ENCODE results near the gene USP15.

The USP15 gene

DNA sequence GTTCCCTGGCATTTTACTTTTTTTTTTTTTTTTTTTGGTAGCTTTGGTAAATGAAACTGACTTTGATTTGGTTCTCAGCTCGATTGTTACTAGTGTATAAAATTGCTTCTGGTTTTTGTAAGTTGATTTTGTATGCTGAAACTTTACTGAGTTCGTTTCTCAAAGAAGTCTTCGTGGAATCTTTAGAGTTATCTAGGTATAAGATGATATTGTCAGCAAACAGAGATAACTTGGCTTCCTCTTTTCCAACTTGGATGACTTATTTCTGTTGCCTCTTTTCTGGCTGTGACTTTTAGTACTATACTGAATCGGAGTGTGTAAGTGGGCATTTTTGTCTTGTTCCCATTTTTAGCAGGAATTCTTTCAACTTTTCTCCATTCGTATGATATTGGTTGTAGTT, 28.1 kb downstream of the USP15 start:
- DNase-seq (no peak), ATAC-seq (no peak)
- Mint-ChIP-seq H3K27me3 (no peaks in the 10 kb centered on the region), H3K9me3 (no peaks in the 10 kb centered on the region), H3K4me3 (peak overlapping the region in 1 of 2 donors; percentile 22), H3K27ac (peak overlapping the region in 1 of 2 donors; percentile 21), H3K4me1 (peaks cover 88% of the 10 kb centered on the region)

DNA sequence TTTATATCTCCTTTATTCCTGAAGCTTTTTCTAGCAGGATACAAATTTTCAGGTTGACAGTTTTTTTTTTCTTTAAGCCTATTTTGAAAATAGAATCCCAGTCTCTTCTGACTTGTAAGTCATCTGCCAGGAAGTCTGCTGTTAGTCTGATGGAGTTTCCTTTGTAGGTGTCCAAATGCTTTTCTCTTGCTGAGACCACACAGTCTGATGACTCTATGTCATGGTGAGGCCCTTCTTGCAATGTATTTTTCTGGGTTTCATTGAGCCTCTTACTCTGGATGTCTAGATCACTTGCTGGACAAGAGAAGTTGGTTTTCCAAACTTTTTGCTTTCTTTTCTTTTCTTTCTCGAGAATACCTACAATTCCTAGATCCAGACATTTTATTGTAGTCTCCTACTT, 30.6 kb downstream of the USP15 start:
- ATAC-seq, result peak; percentile 35
- peaks cover 89% of the 10 kb centered on the region for H3K4me1 Mint-ChIP-seq
- H3K27ac Mint-ChIP-seq, result peak overlapping the region in 1 of 2 donors; percentile 26
- H3K27me3 Mint-ChIP-seq, result no peaks in the 10 kb centered on the region
- H3K4me3 Mint-ChIP-seq, result peak overlapping the region in 1 of 2 donors; percentile 38
- H3K9me3 Mint-ChIP-seq, result no peaks in the 10 kb centered on the region
- no peak for DNase-seq

DNA sequence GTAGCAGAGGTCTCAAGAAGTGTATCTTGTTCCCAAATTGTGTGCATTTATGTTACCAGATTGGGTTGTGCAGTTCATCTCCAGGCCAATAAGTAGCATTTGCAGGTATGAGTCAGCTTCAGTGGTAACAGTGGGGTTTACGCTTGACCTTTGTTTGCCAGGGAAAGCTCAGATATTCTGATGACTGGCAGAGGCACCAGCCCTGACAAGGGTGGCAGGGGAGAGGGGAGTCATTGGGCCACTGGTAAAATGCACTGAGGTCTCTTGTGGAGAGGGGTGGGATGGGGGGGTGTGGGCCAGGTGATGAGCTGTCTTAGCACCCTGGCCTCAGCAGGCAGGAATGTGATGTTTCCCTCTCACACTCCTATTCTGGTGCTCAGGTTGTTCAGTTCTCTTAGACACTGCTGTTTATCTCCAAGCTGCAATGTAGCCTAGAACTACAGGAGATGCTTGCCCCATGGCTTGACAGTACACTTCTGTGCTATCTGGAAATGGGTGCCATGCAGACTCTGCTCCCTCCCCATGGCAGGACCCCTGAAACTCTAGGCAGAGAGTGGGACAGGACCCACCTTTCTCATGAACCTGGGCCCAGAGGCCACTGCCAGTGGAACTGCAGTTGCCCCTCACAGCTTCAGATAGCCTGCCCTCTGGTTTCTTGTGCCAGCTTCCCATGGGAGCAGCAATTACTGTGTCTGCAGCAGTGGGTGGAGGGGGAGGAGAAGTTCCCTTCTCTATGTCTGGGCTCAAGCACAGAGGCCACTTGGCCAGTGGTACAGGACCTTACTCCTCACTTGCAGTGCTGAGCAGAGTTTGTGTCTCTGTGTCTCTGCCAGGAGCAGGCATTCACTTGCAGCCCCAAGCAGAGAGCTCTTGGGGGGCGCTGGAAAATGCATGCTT, 31.9 kb downstream of the USP15 start:
- DNase-seq (peak; percentile 31 to 48), ATAC-seq (peak; percentile 97)
- H3K27me3 Mint-ChIP-seq, result no peaks in the 10 kb centered on the region
- peak overlapping the region; percentile 14 to 35 for H3K4me3 Mint-ChIP-seq
- peak overlapping the region in 1 of 2 donors; percentile 65 for H3K27ac Mint-ChIP-seq
- no peaks in the 10 kb centered on the region for H3K9me3 Mint-ChIP-seq
- H3K4me1 Mint-ChIP-seq, result peaks cover 89% of the 10 kb centered on the region

DNA sequence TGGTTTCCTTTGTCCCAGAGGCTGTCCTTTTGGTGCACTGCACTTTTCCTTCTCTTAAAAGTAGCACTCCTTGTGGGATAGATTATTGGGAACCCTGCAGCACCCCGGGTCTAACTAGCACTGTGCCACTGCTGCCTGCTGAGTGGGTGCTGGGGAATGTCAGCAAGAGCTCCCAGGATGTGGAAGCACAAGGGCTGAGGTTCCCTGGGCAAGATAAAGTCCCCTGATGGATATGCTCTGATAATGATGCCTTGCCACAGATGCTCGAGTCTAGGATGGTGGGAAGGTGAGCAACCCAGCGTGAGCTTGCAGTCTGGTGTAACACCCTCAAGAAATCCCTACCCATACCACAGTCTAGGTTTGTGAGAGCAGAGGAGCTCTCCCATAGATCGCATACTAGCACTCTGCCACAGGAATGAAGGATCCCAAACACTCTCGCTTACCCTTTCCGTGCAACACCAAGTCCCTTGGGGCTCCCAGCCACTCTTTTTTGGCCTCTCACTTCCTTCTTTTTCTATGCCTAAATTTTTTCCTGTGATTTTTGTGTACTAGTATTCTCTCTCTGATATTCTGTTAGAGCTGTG, 32.6 kb downstream of the USP15 start:
- H3K9me3 Mint-ChIP-seq, result no peaks in the 10 kb centered on the region
- H3K27ac Mint-ChIP-seq, result peak overlapping the region in 1 of 2 donors; percentile 66
- ATAC-seq, result no peak
- no peak for DNase-seq
- H3K4me3 Mint-ChIP-seq, result no peak overlapping the region
- no peaks in the 10 kb centered on the region for H3K27me3 Mint-ChIP-seq
- peaks cover 89% of the 10 kb centered on the region for H3K4me1 Mint-ChIP-seq

DNA sequence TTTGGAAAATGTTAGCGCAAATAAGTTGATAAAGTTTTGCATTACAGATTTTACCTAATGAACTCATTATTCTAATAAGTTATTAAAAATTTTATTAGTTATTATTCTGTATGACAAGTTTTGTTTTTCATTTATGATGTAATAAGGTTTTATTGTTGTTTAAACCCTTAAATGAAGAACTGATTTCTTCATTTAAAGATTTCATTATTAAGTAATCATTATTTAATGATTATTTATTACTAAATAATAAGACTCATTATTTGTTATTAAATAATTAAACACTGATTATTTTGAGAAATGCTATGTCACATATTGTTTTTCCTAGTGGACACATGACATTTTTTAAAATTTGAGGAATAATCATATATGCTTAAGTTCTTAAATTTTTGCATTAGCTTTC, 34.2 kb downstream of the USP15 start:
- ATAC-seq (no peak), DNase-seq (no peak)
- Mint-ChIP-seq H3K9me3 (no peaks in the 10 kb centered on the region), H3K4me1 (peaks cover 84% of the 10 kb centered on the region), H3K27me3 (no peaks in the 10 kb centered on the region), H3K4me3 (no peak overlapping the region), H3K27ac (no peak overlapping the region)

DNA sequence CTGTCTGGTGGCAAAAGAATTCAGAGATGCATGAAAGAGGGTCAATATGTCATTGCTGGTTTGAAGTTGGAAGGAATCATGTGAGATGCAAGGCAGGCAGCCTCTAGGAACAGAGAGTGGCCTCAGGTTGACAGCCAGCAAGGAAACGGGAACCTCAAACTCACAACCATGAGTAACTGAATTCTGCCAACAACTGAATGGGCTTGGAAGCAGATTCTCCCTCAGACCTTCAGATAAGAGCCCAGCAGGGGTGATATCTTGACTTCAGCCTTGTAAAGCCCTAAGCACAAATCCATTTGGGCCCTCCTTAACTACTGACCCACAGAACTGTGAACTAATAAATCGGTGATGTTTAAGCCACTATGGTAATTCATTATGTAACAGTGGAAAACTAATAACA, 35.8 kb downstream of the USP15 start:
- H3K4me3 Mint-ChIP-seq, result no peak overlapping the region
- peak overlapping the region in 1 of 2 donors; percentile 1 for H3K27ac Mint-ChIP-seq
- H3K27me3 Mint-ChIP-seq, result no peaks in the 10 kb centered on the region
- peaks cover 79% of the 10 kb centered on the region for H3K4me1 Mint-ChIP-seq
- DNase-seq, result no peak
- no peaks in the 10 kb centered on the region for H3K9me3 Mint-ChIP-seq
- ATAC-seq, result no peak

DNA sequence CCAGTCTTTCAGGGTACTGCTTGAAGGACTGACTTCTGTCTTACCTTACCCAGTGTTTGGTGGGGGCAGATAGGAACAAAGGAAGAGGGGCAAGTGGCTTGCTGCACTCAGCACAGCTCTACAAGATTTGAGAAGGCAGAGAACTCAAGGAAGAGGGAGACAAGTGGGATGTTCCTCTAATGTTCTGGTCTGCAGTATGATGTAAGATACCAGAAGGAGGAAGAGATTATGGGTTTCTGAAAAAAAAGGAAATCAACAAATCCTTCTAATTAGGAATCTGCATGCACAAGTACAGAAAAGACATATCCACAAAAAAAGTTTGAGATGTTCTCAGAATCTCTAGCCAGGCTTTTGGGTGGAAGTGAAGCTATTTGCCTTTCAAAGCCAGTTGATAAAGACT, 37.1 kb downstream of the USP15 start:
- Mint-ChIP-seq H3K27ac (no peak overlapping the region), H3K4me1 (peaks cover 70% of the 10 kb centered on the region), H3K9me3 (no peaks in the 10 kb centered on the region), H3K27me3 (no peaks in the 10 kb centered on the region), H3K4me3 (no peak overlapping the region)
- DNase-seq, result no peak
- ATAC-seq, result no peak

DNA sequence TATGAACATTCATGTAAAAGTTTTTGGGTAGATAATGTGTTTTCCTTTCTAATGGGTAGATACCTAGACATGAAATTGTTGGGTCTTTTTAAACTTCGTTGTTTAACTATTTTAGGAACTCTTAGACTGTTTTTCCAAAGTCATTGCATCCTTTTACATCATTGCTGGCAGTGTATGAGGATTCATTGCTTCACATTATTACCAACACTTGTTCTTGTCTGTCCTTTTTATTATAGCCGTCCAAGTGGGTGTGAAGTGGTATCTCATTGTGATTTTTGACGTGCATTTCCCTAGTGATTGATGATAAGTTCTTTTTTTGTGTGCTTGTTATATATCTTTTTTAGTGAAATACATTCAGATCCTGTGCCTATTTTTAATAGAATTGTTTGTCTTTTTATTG, 39.4 kb downstream of the USP15 start:
- no peak for DNase-seq
- no peak overlapping the region for H3K27ac Mint-ChIP-seq
- peaks cover 61% of the 10 kb centered on the region for H3K4me1 Mint-ChIP-seq
- ATAC-seq, result no peak
- H3K27me3 Mint-ChIP-seq, result no peaks in the 10 kb centered on the region
- no peak overlapping the region for H3K4me3 Mint-ChIP-seq
- H3K9me3 Mint-ChIP-seq, result peaks cover 3 to 4% of the 10 kb centered on the region in 2 donors

DNA sequence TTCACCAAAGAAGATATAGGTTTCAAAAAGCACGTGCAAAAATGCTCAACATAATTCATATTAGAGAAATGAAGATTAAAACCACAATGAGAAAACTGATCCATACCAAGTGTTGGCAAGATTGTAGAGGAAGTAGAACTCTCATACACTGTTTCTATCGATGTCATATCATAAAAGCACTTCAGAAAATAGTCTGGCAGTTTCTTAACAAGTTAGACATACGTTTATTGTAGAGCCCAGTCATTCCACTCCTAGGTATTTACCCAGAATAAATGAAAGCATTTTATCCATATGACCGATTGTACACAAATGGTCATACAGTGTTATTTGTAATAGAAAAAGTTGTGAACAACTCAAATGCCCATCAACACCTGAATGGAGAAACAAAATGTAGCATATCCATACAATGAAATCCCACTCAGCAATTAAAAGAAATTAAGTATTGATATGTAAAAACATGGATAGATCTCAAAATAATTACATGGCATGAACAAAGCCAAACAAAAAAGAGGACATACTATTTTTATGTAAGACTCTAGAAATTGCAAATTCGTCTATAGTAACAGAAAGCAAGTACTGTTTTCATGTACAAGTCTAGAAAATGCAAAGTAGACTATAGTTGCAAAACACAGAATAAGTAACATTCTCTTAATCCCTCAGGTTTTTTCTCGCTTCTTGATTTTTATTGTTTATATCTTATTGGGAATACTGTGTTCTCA, 41.0 kb downstream of the USP15 start:
- no peak overlapping the region for H3K4me3 Mint-ChIP-seq
- no peaks in the 10 kb centered on the region for H3K27me3 Mint-ChIP-seq
- ATAC-seq (peak; percentile 59), DNase-seq (no peak)
- H3K27ac Mint-ChIP-seq, result no peak overlapping the region
- H3K9me3 Mint-ChIP-seq, result peaks cover 7 to 10% of the 10 kb centered on the region in 2 donors
- peaks cover 57% of the 10 kb centered on the region for H3K4me1 Mint-ChIP-seq

DNA sequence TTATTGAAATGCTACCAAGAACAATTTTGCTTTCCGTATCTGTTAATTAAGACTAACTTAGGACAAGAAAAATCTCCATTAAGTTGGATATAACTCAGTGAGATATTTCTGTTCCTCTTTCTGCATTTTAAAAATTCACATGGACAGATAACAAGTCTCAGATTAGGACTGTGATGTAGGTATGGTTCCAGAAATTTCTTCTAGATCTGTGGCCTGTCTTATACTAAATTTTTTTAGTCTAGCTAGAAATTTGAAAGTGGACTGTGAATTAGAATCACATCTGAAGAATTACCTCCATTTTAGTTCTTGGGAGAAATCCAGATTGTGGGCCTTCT, 41.6 kb downstream of the USP15 start:
- ATAC-seq, result no peak
- peaks cover 7 to 10% of the 10 kb centered on the region in 2 donors for H3K9me3 Mint-ChIP-seq
- H3K4me1 Mint-ChIP-seq, result peaks cover 56% of the 10 kb centered on the region
- H3K27me3 Mint-ChIP-seq, result no peaks in the 10 kb centered on the region
- no peak overlapping the region for H3K27ac Mint-ChIP-seq
- no peak for DNase-seq
- H3K4me3 Mint-ChIP-seq, result no peak overlapping the region

DNA sequence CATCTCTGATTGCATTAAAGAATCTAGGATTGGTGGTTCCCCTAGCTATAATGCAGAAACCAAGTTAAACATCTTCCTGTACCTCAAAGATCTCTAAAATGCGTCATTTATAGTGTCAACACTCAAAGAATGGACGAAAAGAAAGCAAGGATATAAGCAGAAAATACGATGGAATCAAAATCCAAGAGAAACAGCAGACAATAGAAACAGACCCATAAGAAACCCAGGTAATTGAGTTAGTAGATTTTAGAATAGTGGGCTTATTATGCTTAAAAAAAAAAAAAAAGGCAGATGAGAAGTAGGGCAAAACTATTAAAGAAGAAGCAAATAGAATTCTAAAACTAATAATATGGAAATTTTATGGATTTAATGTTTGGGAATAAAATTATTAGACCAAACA, 44.4 kb downstream of the USP15 start:
- peaks cover 57% of the 10 kb centered on the region for H3K4me1 Mint-ChIP-seq
- DNase-seq, result no peak
- no peak overlapping the region for H3K27ac Mint-ChIP-seq
- ATAC-seq, result no peak
- H3K4me3 Mint-ChIP-seq, result no peak overlapping the region
- H3K27me3 Mint-ChIP-seq, result no peaks in the 10 kb centered on the region
- peaks cover 7 to 10% of the 10 kb centered on the region in 2 donors for H3K9me3 Mint-ChIP-seq

DNA sequence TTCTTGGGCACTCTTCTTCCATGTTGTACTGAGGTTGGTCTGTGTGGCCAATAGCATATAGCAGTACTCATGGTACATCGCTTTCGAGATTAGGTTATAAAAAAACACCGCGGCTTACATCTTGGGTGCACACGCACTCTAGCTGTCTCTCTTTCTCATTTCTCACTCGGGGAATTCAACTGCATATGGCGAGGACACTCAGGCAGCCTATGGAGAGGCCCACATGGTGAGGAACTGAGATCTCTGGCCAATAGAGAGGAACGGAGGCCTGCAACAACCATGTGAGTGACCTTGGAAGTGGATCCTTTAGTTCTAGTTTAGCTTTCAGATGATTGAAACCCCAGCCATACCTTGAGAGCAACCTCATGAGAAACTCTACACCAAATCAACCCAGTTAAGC, 45.6 kb downstream of the USP15 start:
- Mint-ChIP-seq H3K27ac (peak overlapping the region in 1 of 2 donors; percentile 37), H3K4me3 (no peak overlapping the region), H3K27me3 (no peaks in the 10 kb centered on the region), H3K9me3 (peaks cover 7 to 10% of the 10 kb centered on the region in 2 donors), H3K4me1 (peaks cover 58% of the 10 kb centered on the region)
- ATAC-seq (no peak), DNase-seq (no peak)

DNA sequence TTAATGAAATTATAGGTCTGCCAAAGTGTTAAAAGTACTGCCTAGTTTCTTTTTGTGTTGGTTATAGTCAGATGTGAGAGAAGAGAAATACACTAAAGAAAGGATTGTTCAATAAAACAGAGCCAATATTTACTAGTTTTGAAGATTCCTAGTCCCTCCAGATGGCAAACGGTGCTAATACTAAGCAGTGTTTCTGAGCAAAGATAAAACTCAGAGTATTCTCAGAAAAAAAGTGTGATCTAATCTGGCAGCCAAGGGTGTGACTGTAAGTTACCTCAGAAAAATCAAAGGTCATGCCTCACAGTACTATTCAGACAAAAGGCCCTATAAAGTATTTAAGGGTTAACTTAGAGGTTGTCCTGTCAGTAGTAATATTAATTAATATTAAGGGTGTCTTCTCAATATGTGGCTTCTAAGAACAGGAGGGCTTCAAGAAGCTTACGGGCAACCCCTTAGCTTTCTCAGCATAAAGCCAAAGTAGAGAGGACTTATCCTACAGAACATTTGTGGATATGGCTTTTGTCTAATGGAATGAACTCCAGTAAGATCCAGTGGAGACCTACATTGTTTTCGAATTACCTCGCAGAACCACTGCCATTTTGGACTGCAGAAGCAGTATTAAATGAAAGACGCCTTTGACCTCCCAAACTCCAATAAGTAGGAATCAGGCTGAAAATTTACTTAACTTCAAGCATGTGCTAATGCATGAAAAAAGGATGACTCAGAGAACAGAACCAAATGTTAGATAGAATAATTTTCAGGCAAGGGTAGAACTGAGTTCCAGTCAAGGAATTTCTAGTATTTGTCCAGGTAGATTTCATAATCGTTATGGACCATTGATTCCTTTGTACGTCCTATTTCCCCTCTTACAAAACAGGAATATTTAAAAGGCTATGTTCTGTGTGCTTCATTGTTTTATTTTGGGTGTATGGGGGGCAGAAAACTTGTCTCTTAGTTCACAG, 46.6 kb downstream of the USP15 start:
- Mint-ChIP-seq H3K9me3 (peaks cover 7 to 10% of the 10 kb centered on the region in 2 donors), H3K4me3 (no peak overlapping the region), H3K4me1 (peaks cover 63% of the 10 kb centered on the region), H3K27me3 (no peaks in the 10 kb centered on the region), H3K27ac (peak overlapping the region; percentile 19 to 61)
- ATAC-seq (no peak), DNase-seq (no peak)

DNA sequence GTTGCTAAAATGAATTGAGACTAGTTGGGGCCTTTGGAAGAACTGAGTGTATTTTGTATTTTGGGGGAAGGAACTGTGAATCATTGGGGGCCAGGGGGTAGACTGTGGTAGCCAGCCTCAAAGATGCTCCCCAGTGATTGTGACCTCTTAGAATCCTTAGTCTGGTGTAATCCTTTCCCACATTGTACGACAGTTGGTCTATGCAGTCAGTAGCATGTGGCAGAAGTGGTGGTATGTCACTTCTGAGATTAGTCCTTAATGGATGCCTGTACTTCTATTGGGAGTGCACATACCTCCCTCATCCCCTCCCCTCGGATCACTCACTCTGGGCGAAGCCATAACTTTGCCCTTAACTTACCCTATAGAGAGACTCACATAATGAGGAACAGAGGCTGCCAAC, 48.0 kb downstream of the USP15 start:
- DNase-seq (no peak), ATAC-seq (no peak)
- Mint-ChIP-seq H3K4me3 (no peak overlapping the region), H3K9me3 (peaks cover 7 to 10% of the 10 kb centered on the region in 2 donors), H3K27me3 (no peaks in the 10 kb centered on the region), H3K4me1 (peaks cover 64% of the 10 kb centered on the region), H3K27ac (no peak overlapping the region)
